GM12878 (cell line): ENCODE measurements around the gene SLC6A11. TPM values are rescaled to one million over a fixed set of nuclear protein-coding genes. Genes with fewer than 3 reads are reported as not detected.

Source experiments
- ATAC-seq: fragments of 200-7000 bp; cut with Tn5 transposase; 3 replicates; pipeline ENCODE4 v1.9.1; 2020; ENCODE audit warnings: mild to moderate bottlenecking, moderate library complexity
- BruUV-seq: library from RNA; stranded (reverse); fragments of 400-500 nt; replicated peaks from 2 replicates; lab custom pipeline; 2021; lab: Mats Ljungman, UMichigan
- CTCF ChIA-PET: fragments of 300-600 bp; sonication (Branson Sonifier 250); formaldehyde crosslinking; extraction: SDS; loops from one replicate; lab custom pipeline; 2021; ENCODE audit warnings: inconsistent platforms; lab: Yijun Ruan, JAX
- POLR2A ChIA-PET: fragments of 350-600 bp; formaldehyde crosslinking; extraction: SDS; loops from one replicate; lab custom pipeline; 2021; ENCODE audit warnings: inconsistent platforms; lab: Charles Lee
- RAD21 ChIA-PET: fragments of 300-600 bp; sonication (Branson Sonifier 250); formaldehyde crosslinking; loops from one replicate; lab custom pipeline; 2023; ENCODE audit warnings: antibody characterized with exemption; ENCODE audit not compliant: unreplicated experiment; lab: Charles Lee
- SMC1A ChIA-PET: fragments of 300-600 bp; sonication (Branson Sonifier 250); formaldehyde crosslinking; loops from one replicate; lab custom pipeline; 2023; ENCODE audit not compliant: unreplicated experiment, uncharacterized antibody; lab: Charles Lee
- DNase-seq: peaks from one replicate; pipeline ENCODE4 v3.0.0-alpha.2; 2011; ENCODE audit warnings: low read depth, low spot score
- FAIRE-seq: peaks from 3 replicates; lab custom pipeline; 2011; peaks lifted over from hg19 to GRCh38; lab: Jason Lieb, UNC
- H2AFZ ChIP-seq: 2 replicates; pipeline ENCODE4 v1.6.0; 2011; ENCODE audit warnings: low read depth, low read length, control low read depth; ENCODE audit not compliant: control insufficient read depth
- H3K27ac ChIP-seq: 2 replicates; pipeline ENCODE4 v1.5.1; 2011; ENCODE audit warnings: control low read depth; ENCODE audit not compliant: control insufficient read depth, insufficient read depth
- H3K27me3 ChIP-seq, 2 experiments: replicated peaks in 1 of 2; 2 replicates each; pipeline versions ENCODE4 v1.6.0 to v1.6.1; 2011; ENCODE audit warnings: low read length in 1 of 2; ENCODE audit not compliant: control insufficient read depth in 2 of 2, insufficient read depth in 2 of 2
- H3K36me3 ChIP-seq, 2 experiments: 2 replicates each; pipeline ENCODE4 v1.5.1; 2011; ENCODE audit warnings: low read length in 1 of 2; ENCODE audit not compliant: control insufficient read depth in 2 of 2, insufficient read depth in 2 of 2
- H3K4me1 ChIP-seq: 2 replicates; pipeline ENCODE4 v1.6.1; 2011; ENCODE audit warnings: mild to moderate bottlenecking, low read length, moderate library complexity, mixed read lengths; ENCODE audit not compliant: control insufficient read depth, insufficient read depth
- H3K4me2 ChIP-seq: 2 replicates; pipeline ENCODE4 v1.6.0; 2011; ENCODE audit warnings: control low read depth; ENCODE audit not compliant: control insufficient read depth, insufficient read depth
- H3K4me3 ChIP-seq: fragments of 200-600 bp; sonication (generic); 2 replicates; pipeline ENCODE4 v1.5.1; 2016
- H3K79me2 ChIP-seq: 2 replicates; pipeline ENCODE4 v1.6.0; 2011; ENCODE audit warnings: low read length; ENCODE audit not compliant: control insufficient read depth, insufficient read depth
- H3K9ac ChIP-seq: 2 replicates; pipeline ENCODE4 v1.8.0; 2011; ENCODE audit warnings: low read length, control low read depth, mixed read lengths; ENCODE audit not compliant: control insufficient read depth, insufficient read depth
- H3K9me3 ChIP-seq: replicated peaks from 3 replicates; pipeline ENCODE4 v1.5.1; 2011; ENCODE audit warnings: mild to moderate bottlenecking, low read length; ENCODE audit not compliant: control insufficient read depth, insufficient read depth
- H4K20me1 ChIP-seq: 2 replicates; pipeline ENCODE4 v1.6.0; 2011; ENCODE audit not compliant: control insufficient read depth, insufficient read depth
- BRCA1 ChIP-seq: IDR thresholded peaks from 2 replicates; pipeline ENCODE4 v1.6.1; 2011; ENCODE audit warnings: low read depth, low read length, improper control_type of control experiment
- CBX5 ChIP-seq: sonication (generic); IDR thresholded peaks from 2 replicates; pipeline ENCODE4 v1.6.1; 2016; ENCODE audit warnings: low read depth, moderate library complexity, mild to moderate bottlenecking, inconsistent platforms
- CHD1 ChIP-seq: IDR thresholded peaks from 2 replicates; pipeline ENCODE4 v1.6.1; 2012; ENCODE audit warnings: low read depth, low read length, improper control_type of control experiment
- IRF5 ChIP-seq: fragments of 450-650 bp; IDR thresholded peaks from 2 replicates; pipeline ENCODE4 v1.6.1; 2017; ENCODE audit warnings: borderline replicate concordance
- MYB ChIP-seq: fragments of 150-350 bp; IDR thresholded peaks from 2 replicates; pipeline ENCODE4 v1.6.1; 2014; ENCODE audit warnings: mild to moderate bottlenecking, low read depth, low read length, borderline replicate concordance
- NR2C1 ChIP-seq: fragments of 450-650 bp; IDR thresholded peaks from 2 replicates; pipeline ENCODE4 v1.6.1; 2017; ENCODE audit warnings: antibody characterized with exemption, mild to moderate bottlenecking, moderate library complexity
- NR2C2 ChIP-seq: IDR thresholded peaks from 2 replicates; pipeline ENCODE4 v1.6.1; 2011; ENCODE audit warnings: borderline replicate concordance, low read depth; ENCODE audit not compliant: control insufficient read depth, insufficient read length
- POLR2AphosphoS2 ChIP-seq: IDR thresholded peaks from 2 replicates; pipeline ENCODE4 v1.6.1; 2011; ENCODE audit warnings: low read depth, mild to moderate bottlenecking, low read length, improper control_type of control experiment, moderate library complexity
- POLR2AphosphoS5 ChIP-seq: IDR thresholded peaks from 2 replicates; pipeline ENCODE4 v1.6.1; 2011; ENCODE audit warnings: mild to moderate bottlenecking, low read length, inconsistent platforms
- SREBF1 ChIP-seq: IDR thresholded peaks from 2 replicates; pipeline ENCODE4 v1.6.1; 2012; ENCODE audit warnings: mild to moderate bottlenecking, low read length
- SRF ChIP-seq, 2 experiments: IDR thresholded peaks; 2 replicates each; pipeline ENCODE4 v1.6.1; 2011; ENCODE audit warnings: low read depth in 2 of 2, low read length in 2 of 2, mild to moderate bottlenecking in 1 of 2, moderate library complexity in 1 of 2
- SUZ12 ChIP-seq: fragments of 200-600 bp; sonication (generic); IDR thresholded peaks from one replicate; pipeline ENCODE4 v1.6.1; 2018; ENCODE audit warnings: antibody characterized with exemption, mild to moderate bottlenecking; ENCODE audit not compliant: unreplicated experiment
- ZNF274 ChIP-seq: IDR thresholded peaks from one replicate; pipeline ENCODE4 v1.8.0; 2011; ENCODE audit not compliant: insufficient read length, insufficient read depth
- ZNF592 ChIP-seq: fragments of 450-650 bp; IDR thresholded peaks from 2 replicates; pipeline ENCODE4 v1.6.1; 2017; ENCODE audit warnings: mild to moderate bottlenecking, moderate library complexity
- WGBS: methylation state at CpG from one replicate; pipeline ENCODE4 v1.1.6; 2016; ENCODE audit warnings: low lambda C conversion rate; ENCODE audit not compliant: insufficient replicate concordance, insufficient coverage; ENCODE audit errors: missing lambda C conversion rate; 5-methylcytosine and 5-hydroxymethylcytosine counted together
- in situ Hi-C: fragments of 300-500 bp; cut with MboI; formaldehyde crosslinking; loops from 9 replicates; pipeline ENCODE4 v1.14.3; 2018; ENCODE audit warnings: mixed read lengths
- intact Hi-C: fragments of 100-400 bp; cut with micrococcal nuclease; formaldehyde crosslinking; loops from one replicate; pipeline ENCODE4 v1.14.2; 2022; ENCODE audit not compliant: unreplicated experiment
- polyA plus RNA-seq, 11 experiments: library from polyadenylated mRNA; depleted of rRNA in 4 of 11; unstranded in 6 of 11; stranded (reverse) in 5 of 11; fragments of >200 nt; fragmentation: Nextera tagmentation in 4 of 11; fragmentation: Illumina TruSeq in 1 of 11; extraction: Ambion mirVana in 4 of 11; extraction: Trizol in 1 of 11; gene quantifications; 1 replicate in 1 of 11; 2 replicates in 10 of 11; pipeline versions ENCODE4 v1.2.1 to v1.2.3, GENCODE V29; 2011 to 2016; ENCODE audit warnings: inconsistent platforms in 2 of 11, missing spikeins in 2 of 11, low read depth in 1 of 11
- total RNA-seq, 4 experiments: library from RNA; depleted of rRNA in 3 of 4; stranded (reverse); fragments of >200 nt in 3 of 4; fragmentation: Illumina TruSeq in 1 of 4; extraction: Trizol in 1 of 4; gene quantifications; 2 replicates each; pipeline versions ENCODE4 v1.2.1 to v1.2.3, GENCODE V29; 2013 to 2021

Gene SLC6A11
- total and polyA plus RNA-seq, 10 of the 15 experiments (the other 5 are each of a cell fraction or from before 2014, with no cell fraction given): not detected

- no peak for FAIRE-seq
- 41% methylated on average over 1 of the region's 1 CpG for WGBS
- no peak for DNase-seq
- POLR2A ChIA-PET: no interaction called here
- no peak overlapping the region for H3K4me2 ChIP-seq
- TF ChIP-seq SRF (IDR thresholded peaks at IDR 0.05; ENCODE audit: low read depth in 2 of 2, low read length in 2 of 2) (no peak), POLR2AphosphoS5 (no peak), CBX5 (no peak), ZNF274 (no peak), NR2C1 (no peak), CHD1 (no peak), NR2C2 (no peak), SUZ12 (no peak), BRCA1 (no peak), ZNF592 (no peak), POLR2AphosphoS2 (no peak), IRF5 (no peak), MYB (no peak), SREBF1 (no peak)
- TF ChIP-seq, all 136 proteins: peak for 0
- RAD21 ChIA-PET: no interaction called here
- no peaks in the 10 kb centered on the region for H3K9me3 ChIP-seq
- no peak overlapping the region for H3K27ac ChIP-seq
- H2AFZ ChIP-seq: no peak overlapping the region
- H4K20me1 ChIP-seq: no peaks in the 10 kb centered on the region
- in situ Hi-C loops: no loop called here
- no TSS peak for BruUV-seq
- no peaks in the 10 kb centered on the region; a peak in 1 of 4 replicates for H3K27me3 ChIP-seq
- no peak overlapping the region for H3K9ac ChIP-seq
- H3K36me3 ChIP-seq: no peaks in the 10 kb centered on the region
- H3K4me3 ChIP-seq: no peak overlapping the region
- SMC1A ChIA-PET: no interaction called here
- no peak for ATAC-seq
- H3K79me2 ChIP-seq: no peaks in the 10 kb centered on the region
- CTCF ChIA-PET: no interaction called here
- intact Hi-C loops: no loop called here
- no peaks in the 10 kb centered on the region for H3K4me1 ChIP-seq
Measured at GRCh38 chr3:10824468-10824867, 8.4 kb downstream of the SLC6A11 start.
